Smooth muscle cell (in vitro differentiated cells): ENCODE results near the gene CAPG. TPM values are rescaled to one million over a fixed set of nuclear protein-coding genes. Genes with fewer than 3 reads are reported as not detected.

Experiments
- DNase-seq: peaks from one replicate; lab custom pipeline; 2025; ENCODE audit not compliant: unreplicated experiment; lab: John Stamatoyannopoulos, UW
- H2AFZ ChIP-seq: fragments of 200-600 bp; sonication (generic); 2 replicates; pipeline ENCODE4 v1.6.0; 2016; ENCODE audit warnings: antibody characterized with exemption, low read depth, mild to moderate bottlenecking
- H3F3A ChIP-seq: fragments of 200-600 bp; sonication (generic); 2 replicates; pipeline ENCODE4 v1.6.0; 2017; ENCODE audit warnings: antibody characterized with exemption, low read depth
- H3K27ac ChIP-seq: fragments of 200-600 bp; sonication (generic); 2 replicates; pipeline ENCODE4 v1.5.1; 2016; ENCODE audit warnings: low read depth, mild to moderate bottlenecking
- H3K27me3 ChIP-seq: fragments of 200-600 bp; sonication (generic); 2 replicates; pipeline ENCODE4 v1.6.1; 2016; ENCODE audit warnings: low read depth, mild to moderate bottlenecking
- H3K36me3 ChIP-seq: fragments of 200-600 bp; sonication (generic); 2 replicates; pipeline ENCODE4 v1.5.1; 2016; ENCODE audit warnings: low read depth
- H3K4me1 ChIP-seq: fragments of 200-600 bp; sonication (generic); 2 replicates; pipeline ENCODE4 v1.5.1; 2016; ENCODE audit warnings: low read depth
- H3K4me2 ChIP-seq: fragments of 200-600 bp; sonication (generic); 2 replicates; pipeline ENCODE4 v1.6.0; 2016; ENCODE audit warnings: mild to moderate bottlenecking
- H3K4me3 ChIP-seq: fragments of 200-600 bp; sonication (generic); 2 replicates; pipeline ENCODE4 v1.5.1; 2016; ENCODE audit warnings: mild to moderate bottlenecking
- H3K79me2 ChIP-seq: fragments of 200-600 bp; sonication (generic); 2 replicates; pipeline ENCODE4 v1.6.0; 2016; ENCODE audit warnings: low read depth, mild to moderate bottlenecking
- H3K9ac ChIP-seq: fragments of 200-600 bp; sonication (generic); 2 replicates; pipeline ENCODE4 v1.6.0; 2016; ENCODE audit warnings: low read depth
- H3K9me3 ChIP-seq: fragments of 200-600 bp; sonication (generic); replicated peaks from 2 replicates; pipeline ENCODE4 v1.5.1; 2016; ENCODE audit warnings: low read depth
- H4K20me1 ChIP-seq: fragments of 200-600 bp; sonication (generic); 2 replicates; pipeline ENCODE4 v1.6.0; 2016; ENCODE audit warnings: low read depth
- WGBS: methylation state at CpG from one replicate; pipeline ENCODE4 v1.1.7; 2016; ENCODE audit warnings: low lambda C conversion rate; 5-methylcytosine and 5-hydroxymethylcytosine counted together
- polyA plus RNA-seq: library from polyadenylated mRNA; unstranded; fragments of >200 nt; fragmentation: Nextera tagmentation; extraction: Ambion mirVana; gene quantifications from 2 replicates; pipeline ENCODE4 v1.2.1, GENCODE V29; 2016
- total RNA-seq: library from RNA; depleted of rRNA; stranded (reverse); fragments of >200 nt; gene quantifications from 2 replicates; pipeline ENCODE4 v1.2.3, GENCODE V29; 2014
- TF ChIP-seq, protein P1 (sequence below): fragments of 200-600 bp; sonication (generic); IDR thresholded peaks from 2 replicates; pipeline ENCODE4 v1.5.1; 2017; ENCODE audit warnings: borderline replicate concordance, mild to moderate bottlenecking, antibody characterized with exemption; ENCODE audit not compliant: insufficient read depth, poor library complexity, severe bottlenecking

The CAPG gene
- total and polyA plus RNA-seq, 2 experiments from 2014 or later = 51.6 to 96.2 TPM

DNA sequence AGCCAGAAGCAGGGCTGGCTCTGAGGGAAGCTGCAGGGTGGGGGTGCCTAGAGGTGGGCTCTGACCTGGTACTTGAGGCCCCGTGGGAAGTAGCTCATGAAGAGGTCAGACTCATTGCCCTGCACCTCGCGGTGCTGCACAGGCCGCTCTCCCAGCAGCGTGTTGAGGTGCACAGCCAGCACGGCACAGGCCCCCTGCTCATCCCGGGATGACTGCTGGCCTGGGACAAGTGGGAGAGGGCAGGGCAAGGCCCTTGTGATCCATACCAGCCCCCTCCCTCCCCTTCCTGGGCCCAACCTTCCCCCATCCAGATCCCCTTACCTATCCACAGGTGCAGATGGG lies 8.7 kb downstream of the CAPG start:
- H3K9me3 ChIP-seq = no peaks in the 10 kb centered on the region
- no peaks in the 10 kb centered on the region for H3K27me3 ChIP-seq
- TF ChIP-seq, protein P1, sequence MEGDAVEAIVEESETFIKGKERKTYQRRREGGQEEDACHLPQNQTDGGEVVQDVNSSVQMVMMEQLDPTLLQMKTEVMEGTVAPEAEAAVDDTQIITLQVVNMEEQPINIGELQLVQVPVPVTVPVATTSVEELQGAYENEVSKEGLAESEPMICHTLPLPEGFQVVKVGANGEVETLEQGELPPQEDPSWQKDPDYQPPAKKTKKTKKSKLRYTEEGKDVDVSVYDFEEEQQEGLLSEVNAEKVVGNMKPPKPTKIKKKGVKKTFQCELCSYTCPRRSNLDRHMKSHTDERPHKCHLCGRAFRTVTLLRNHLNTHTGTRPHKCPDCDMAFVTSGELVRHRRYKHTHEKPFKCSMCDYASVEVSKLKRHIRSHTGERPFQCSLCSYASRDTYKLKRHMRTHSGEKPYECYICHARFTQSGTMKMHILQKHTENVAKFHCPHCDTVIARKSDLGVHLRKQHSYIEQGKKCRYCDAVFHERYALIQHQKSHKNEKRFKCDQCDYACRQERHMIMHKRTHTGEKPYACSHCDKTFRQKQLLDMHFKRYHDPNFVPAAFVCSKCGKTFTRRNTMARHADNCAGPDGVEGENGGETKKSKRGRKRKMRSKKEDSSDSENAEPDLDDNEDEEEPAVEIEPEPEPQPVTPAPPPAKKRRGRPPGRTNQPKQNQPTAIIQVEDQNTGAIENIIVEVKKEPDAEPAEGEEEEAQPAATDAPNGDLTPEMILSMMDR = no peak
- no peak overlapping the region for H3K4me2 ChIP-seq
- no peak overlapping the region for H3K4me3 ChIP-seq
- H4K20me1 ChIP-seq = no peaks in the 10 kb centered on the region
- H3K79me2 ChIP-seq = peaks cover 13% of the 10 kb centered on the region
- no peak for DNase-seq
- H3K27ac ChIP-seq = no peak overlapping the region
- 90% methylated on average over 7 of the region's 7 CpGs for WGBS
- H3K4me1 ChIP-seq = no peaks in the 10 kb centered on the region
- H2AFZ ChIP-seq = no peak overlapping the region
- H3F3A ChIP-seq = no peaks in the 10 kb centered on the region
- H3K9ac ChIP-seq = no peak overlapping the region
- no peaks in the 10 kb centered on the region for H3K36me3 ChIP-seq

DNA sequence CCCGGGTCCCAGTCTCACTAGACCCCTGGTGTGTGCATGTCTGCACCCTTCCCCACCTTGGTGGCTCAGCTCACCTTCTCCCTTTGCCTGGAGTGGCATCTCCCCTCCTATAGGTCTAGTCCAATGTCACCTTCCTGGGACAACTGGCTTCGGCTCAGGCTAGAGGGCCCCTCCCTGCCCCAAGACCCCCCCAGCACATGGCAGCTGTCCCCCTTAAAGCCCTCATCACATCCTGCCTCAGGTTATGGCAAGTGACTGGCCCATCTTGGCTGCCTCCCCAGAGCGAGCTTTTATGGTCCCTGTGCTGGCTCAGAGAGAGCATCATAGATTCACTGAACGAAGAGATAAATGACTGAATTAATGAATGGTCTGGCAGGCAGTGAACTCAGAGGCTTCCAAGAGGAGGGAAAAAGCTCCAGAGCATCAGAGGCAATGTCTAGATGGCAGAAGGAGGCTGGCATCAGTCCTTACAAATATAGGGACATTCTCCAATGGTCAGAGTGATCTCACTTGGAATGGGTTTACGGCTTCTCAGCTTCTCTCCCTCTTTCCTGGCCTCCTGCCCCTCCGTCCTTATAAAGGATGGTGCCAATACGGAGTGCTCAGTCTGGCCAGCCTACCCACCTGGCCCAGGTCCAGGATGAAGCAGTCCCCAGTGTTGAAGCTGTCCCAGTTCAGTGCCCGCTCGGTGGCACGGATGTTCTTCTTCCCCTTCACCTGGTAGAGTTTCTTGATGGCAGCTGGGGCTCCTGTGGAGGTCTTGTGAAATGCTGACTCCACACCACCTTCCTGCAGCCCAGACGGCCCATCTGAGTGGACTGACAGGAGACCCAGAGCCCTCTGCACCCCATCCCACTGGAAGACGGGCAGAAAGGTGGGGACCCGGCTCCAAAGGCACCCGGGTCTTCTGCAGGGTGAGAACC lies 9.4 kb downstream of the CAPG start:
- no peak for DNase-seq
- H4K20me1 ChIP-seq = no peaks in the 10 kb centered on the region
- 94% methylated on average over 14 of the region's 14 CpGs for WGBS
- H3F3A ChIP-seq = no peaks in the 10 kb centered on the region
- no peak overlapping the region for H3K4me2 ChIP-seq
- no peak overlapping the region for H3K27ac ChIP-seq
- H3K79me2 ChIP-seq = peaks cover 13% of the 10 kb centered on the region
- H3K9me3 ChIP-seq = no peaks in the 10 kb centered on the region
- TF ChIP-seq, protein P1 = no peak
- H3K4me1 ChIP-seq = no peaks in the 10 kb centered on the region
- no peaks in the 10 kb centered on the region for H3K36me3 ChIP-seq
- no peak overlapping the region for H3K9ac ChIP-seq
- H3K27me3 ChIP-seq = no peaks in the 10 kb centered on the region
- H2AFZ ChIP-seq = no peak overlapping the region
- no peak overlapping the region for H3K4me3 ChIP-seq

DNA sequence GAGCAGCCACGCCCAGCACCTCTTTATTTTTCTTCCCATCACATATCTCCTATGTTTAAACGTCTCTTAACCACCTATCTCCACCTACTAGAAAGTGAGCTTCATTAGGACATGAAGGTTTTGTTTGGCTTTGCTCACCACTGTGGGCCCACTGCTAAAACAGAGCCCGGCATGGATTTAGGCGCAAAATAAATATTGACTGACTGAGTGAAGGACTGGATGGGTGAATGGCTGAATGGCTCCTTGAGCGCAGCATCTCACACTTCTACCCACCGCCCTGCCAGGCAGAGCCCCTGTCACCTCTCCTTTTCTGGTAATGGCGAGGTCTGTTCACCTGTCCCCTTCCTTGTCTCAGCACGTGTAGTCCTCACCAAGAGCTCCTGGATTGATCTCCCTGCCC lies 10.1 kb downstream of the CAPG start:
- H3K4me1 ChIP-seq = no peaks in the 10 kb centered on the region
- DNase-seq = no peak
- no peaks in the 10 kb centered on the region for H3K9me3 ChIP-seq
- H3K79me2 ChIP-seq = peaks cover 10% of the 10 kb centered on the region
- H3F3A ChIP-seq = no peaks in the 10 kb centered on the region
- TF ChIP-seq, protein P1 = no peak
- H3K4me2 ChIP-seq = no peak overlapping the region
- no peak overlapping the region for H2AFZ ChIP-seq
- no peaks in the 10 kb centered on the region for H3K27me3 ChIP-seq
- H3K27ac ChIP-seq = no peak overlapping the region
- H4K20me1 ChIP-seq = no peaks in the 10 kb centered on the region
- H3K9ac ChIP-seq = no peak overlapping the region
- H3K36me3 ChIP-seq = no peaks in the 10 kb centered on the region
- WGBS = 97% methylated on average over 8 of the region's 8 CpGs
- H3K4me3 ChIP-seq = no peak overlapping the region

DNA sequence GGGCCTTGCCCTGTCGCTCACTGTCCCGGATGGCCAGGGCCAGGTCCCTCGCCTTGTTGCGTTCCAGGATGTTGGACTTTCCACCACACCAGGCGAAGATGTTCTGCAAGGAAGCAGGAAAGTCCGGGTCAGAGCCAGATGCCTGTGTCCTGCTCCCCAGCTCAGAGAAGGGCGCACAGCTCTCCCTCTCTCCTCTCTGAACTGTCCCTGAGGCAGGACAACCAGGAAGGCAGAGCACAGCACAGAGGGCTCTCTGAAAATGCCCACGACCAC lies 11.0 kb downstream of the CAPG start:
- H3K4me1 ChIP-seq = no peaks in the 10 kb centered on the region

More for the DNA sequence above, 11.0 kb downstream of the CAPG start:
- 94% methylated on average over 8 of the region's 8 CpGs for WGBS
- Histone ChIP-seq H3F3A (no peaks in the 10 kb centered on the region), H2AFZ (no peak overlapping the region), H3K4me3 (no peak overlapping the region), H3K36me3 (no peaks in the 10 kb centered on the region), H3K27me3 (no peaks in the 10 kb centered on the region), H3K4me2 (no peak overlapping the region), H3K79me2 (peaks cover 4% of the 10 kb centered on the region), H3K9ac (no peak overlapping the region), H4K20me1 (no peaks in the 10 kb centered on the region), H3K27ac (no peak overlapping the region), H3K9me3 (no peaks in the 10 kb centered on the region)
- no peak for DNase-seq
- TF ChIP-seq, protein P1 = no peak
